OCI-LY1 (cell line): ENCODE measurements around the gene PGAP6.
"Not testable (repeated sequence)": the region's sequence is repeated elsewhere in the genome, so short reads cannot be mapped to it uniquely, and the experiment has no call there.

Source experiments
- H2AFZ ChIP-seq: fragments of 200-600 bp; sonication (generic), shearing (Covaris generic); 2 replicates; pipeline ENCODE4 v1.6.0; 2014; ENCODE audit warnings: antibody characterized with exemption, mild to moderate bottlenecking, low read length
- H3F3A ChIP-seq: fragments of 200-600 bp; sonication (generic), shearing (Covaris generic); 2 replicates; pipeline ENCODE4 v1.6.0; 2014; ENCODE audit warnings: mild to moderate bottlenecking, antibody characterized with exemption, low read length, moderate library complexity; ENCODE audit not compliant: insufficient read depth
- H3K27ac ChIP-seq: fragments of 200-600 bp; sonication (generic); 2 replicates; pipeline ENCODE4 v1.5.1; 2014; ENCODE audit warnings: low read length, mixed run types, mild to moderate bottlenecking, low read depth; ENCODE audit not compliant: poor library complexity, severe bottlenecking
- H3K27me3 ChIP-seq: fragments of 200-600 bp; sonication (generic); 2 replicates; pipeline ENCODE4 v1.6.0; 2014; ENCODE audit warnings: antibody characterized with exemption, mild to moderate bottlenecking, low read length, moderate library complexity; ENCODE audit not compliant: insufficient read depth
- H3K36me3 ChIP-seq: fragments of 200-600 bp; sonication (generic); 2 replicates; pipeline ENCODE4 v1.6.1; 2014; ENCODE audit warnings: mild to moderate bottlenecking, antibody characterized with exemption, low read length, moderate library complexity, mixed read lengths; ENCODE audit not compliant: insufficient read depth
- H3K4me1 ChIP-seq: fragments of 200-600 bp; sonication (generic); 2 replicates; pipeline ENCODE4 v1.5.1; 2014; ENCODE audit warnings: mild to moderate bottlenecking, low read length, moderate library complexity; ENCODE audit not compliant: insufficient read depth, severe bottlenecking
- H3K4me2 ChIP-seq: fragments of 200-600 bp; sonication (generic), shearing (Covaris generic); 2 replicates; pipeline ENCODE4 v1.6.1; 2014; ENCODE audit warnings: low read length
- H3K4me3 ChIP-seq: fragments of 200-600 bp; sonication (generic); 2 replicates; pipeline ENCODE4 v1.5.1; 2014; ENCODE audit warnings: low read length, low read depth, mild to moderate bottlenecking, mixed read lengths; ENCODE audit not compliant: poor library complexity, severe bottlenecking
- H3K79me2 ChIP-seq: fragments of 200-600 bp; shearing (Covaris generic); 2 replicates; pipeline ENCODE4 v1.6.1; 2016; ENCODE audit warnings: mixed run types, low read length, mixed read lengths; ENCODE audit not compliant: insufficient read depth
- H3K9ac ChIP-seq: fragments of 200-600 bp; sonication (generic), shearing (Covaris generic); 2 replicates; pipeline ENCODE4 v1.6.1; 2014; ENCODE audit warnings: mild to moderate bottlenecking, low read length, mixed read lengths
- H3K9me2 ChIP-seq: fragments of 200-600 bp; sonication (generic), shearing (Covaris generic); 2 replicates; pipeline ENCODE4 v1.6.1; 2014; ENCODE audit warnings: low read depth, mild to moderate bottlenecking, low read length, mixed read lengths
- H3K9me3 ChIP-seq: fragments of 200-600 bp; shearing (Covaris generic); 2 replicates; pipeline ENCODE4 v1.6.1; 2014; ENCODE audit warnings: low read length, mixed read lengths
- H4K20me1 ChIP-seq: fragments of 200-600 bp; sonication (generic), shearing (Covaris generic); 2 replicates; pipeline ENCODE4 v1.6.0; 2016; ENCODE audit warnings: mild to moderate bottlenecking, low read length; ENCODE audit not compliant: insufficient read depth
- CTCF ChIP-seq: fragments of 200-600 bp; sonication (generic), shearing (Covaris generic); IDR thresholded peaks from 2 replicates; pipeline ENCODE4 v1.5.1; 2017; ENCODE audit warnings: mild to moderate bottlenecking, antibody characterized with exemption, low read length, moderate library complexity, mixed read lengths
- EZH2 ChIP-seq: fragments of 200-600 bp; sonication (generic), shearing (Covaris generic); IDR thresholded peaks from 2 replicates; pipeline ENCODE4 v1.8.0; 2017; ENCODE audit warnings: borderline replicate concordance, mixed run types, mild to moderate bottlenecking, antibody characterized with exemption, low read length, moderate library complexity, mixed read lengths

The PGAP6 gene

GRCh38 chr16:378821-379182 is 3.0 kb downstream of the PGAP6 start:
- Histone ChIP-seq H4K20me1 (no peaks in the 10 kb centered on the region), H3K9ac (no peak overlapping the region), H3K4me3 (no peak overlapping the region), H3K9me3 (no peaks in the 10 kb centered on the region), H3K4me2 (no peak overlapping the region), H3K79me2 (no peaks in the 10 kb centered on the region), H3K27ac (no peak overlapping the region), H2AFZ (no peak overlapping the region), H3K4me1 (peaks cover 21% of the 10 kb centered on the region), H3K9me2 (no peaks in the 10 kb centered on the region), H3F3A (no peaks in the 10 kb centered on the region), H3K36me3 (peaks cover 26% of the 10 kb centered on the region), H3K27me3 (no peaks in the 10 kb centered on the region)
- TF ChIP-seq CTCF (no peak), EZH2 (no peak)

DNA sequence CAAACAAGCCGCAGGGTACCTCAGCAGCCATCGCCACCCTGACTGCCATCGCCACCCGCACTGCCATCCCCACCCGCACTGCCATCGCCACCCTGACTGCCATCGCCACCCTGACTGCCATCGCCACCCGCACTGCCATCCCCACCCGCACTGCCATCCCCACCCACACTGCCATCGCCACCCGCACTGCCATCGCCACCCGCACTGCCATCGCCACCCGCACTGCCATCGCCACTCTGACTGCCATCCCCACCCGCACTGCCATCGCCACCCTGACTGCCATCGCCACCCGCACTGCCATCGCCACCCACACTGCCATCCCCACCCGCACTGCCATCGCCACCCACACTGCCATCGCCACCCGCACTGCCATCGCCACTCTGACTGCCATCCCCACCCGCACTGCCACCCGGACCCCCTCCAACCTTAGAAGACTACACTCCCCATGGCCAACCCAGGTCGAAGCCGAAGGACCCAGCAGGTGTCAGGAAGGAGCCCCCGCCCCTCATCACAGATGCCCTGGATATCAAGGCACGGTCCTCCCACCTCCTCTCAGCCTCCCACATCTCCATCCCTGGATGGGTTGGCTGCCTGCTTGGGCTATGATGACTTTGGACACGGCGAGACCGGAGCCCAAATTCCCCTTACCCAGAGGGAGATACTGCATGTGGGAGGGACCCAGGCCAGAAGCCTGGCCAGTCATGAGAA is 3.5 kb downstream of the PGAP6 start:
- H3K79me2 ChIP-seq, H3K9ac ChIP-seq, H3K9me2 ChIP-seq, H3F3A ChIP-seq, H3K27me3 ChIP-seq, H3K4me2 ChIP-seq, H4K20me1 ChIP-seq, H2AFZ ChIP-seq, H3K27ac ChIP-seq, H3K4me3 ChIP-seq, H3K9me3 ChIP-seq: not testable (repeated sequence)
- H3K4me1 ChIP-seq: peaks cover 16% of the 10 kb centered on the region
- peaks cover 29% of the 10 kb centered on the region for H3K36me3 ChIP-seq

DNA sequence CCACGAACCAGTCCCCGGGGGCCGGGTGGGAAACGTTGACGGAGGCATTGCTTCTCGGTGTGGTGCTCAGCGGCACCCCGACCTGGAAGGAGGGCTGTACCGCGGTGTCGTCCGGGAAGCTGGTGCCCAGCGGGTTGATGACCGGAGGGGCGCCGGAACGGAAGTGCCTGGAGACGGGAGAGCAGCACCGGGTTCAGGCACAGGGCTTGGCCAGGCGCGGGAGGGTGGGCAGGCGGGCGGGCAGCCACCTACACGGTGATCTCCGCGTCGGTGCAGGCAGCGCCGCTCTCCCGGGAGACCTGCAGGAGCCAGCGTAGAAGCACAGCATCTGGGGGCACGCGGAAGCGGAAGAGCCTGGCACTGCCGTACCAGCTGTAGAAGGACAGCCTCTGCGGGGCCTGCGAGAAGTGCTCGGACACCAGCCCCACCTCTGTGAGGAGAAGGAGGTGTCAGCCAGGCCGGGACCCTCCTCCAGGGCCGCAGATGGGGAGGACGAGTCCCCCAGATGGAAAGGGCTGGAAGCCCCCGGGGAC is 4.3 kb downstream of the PGAP6 start:
- H3K27ac ChIP-seq: no peak overlapping the region
- no peak overlapping the region for H3K4me2 ChIP-seq
- no peak overlapping the region for H3K4me3 ChIP-seq
- peaks cover 29% of the 10 kb centered on the region for H3K36me3 ChIP-seq
- H3K9ac ChIP-seq: no peak overlapping the region
- H2AFZ ChIP-seq: no peak overlapping the region
- no peaks in the 10 kb centered on the region for H3F3A ChIP-seq
- no peaks in the 10 kb centered on the region for H3K9me2 ChIP-seq
- no peak for TF ChIP-seq EZH2
- TF ChIP-seq CTCF: no peak
- H3K79me2 ChIP-seq: no peaks in the 10 kb centered on the region
- no peaks in the 10 kb centered on the region for H3K9me3 ChIP-seq
- H3K4me1 ChIP-seq: peaks cover 9% of the 10 kb centered on the region
- no peaks in the 10 kb centered on the region for H4K20me1 ChIP-seq
- H3K27me3 ChIP-seq: no peaks in the 10 kb centered on the region

DNA sequence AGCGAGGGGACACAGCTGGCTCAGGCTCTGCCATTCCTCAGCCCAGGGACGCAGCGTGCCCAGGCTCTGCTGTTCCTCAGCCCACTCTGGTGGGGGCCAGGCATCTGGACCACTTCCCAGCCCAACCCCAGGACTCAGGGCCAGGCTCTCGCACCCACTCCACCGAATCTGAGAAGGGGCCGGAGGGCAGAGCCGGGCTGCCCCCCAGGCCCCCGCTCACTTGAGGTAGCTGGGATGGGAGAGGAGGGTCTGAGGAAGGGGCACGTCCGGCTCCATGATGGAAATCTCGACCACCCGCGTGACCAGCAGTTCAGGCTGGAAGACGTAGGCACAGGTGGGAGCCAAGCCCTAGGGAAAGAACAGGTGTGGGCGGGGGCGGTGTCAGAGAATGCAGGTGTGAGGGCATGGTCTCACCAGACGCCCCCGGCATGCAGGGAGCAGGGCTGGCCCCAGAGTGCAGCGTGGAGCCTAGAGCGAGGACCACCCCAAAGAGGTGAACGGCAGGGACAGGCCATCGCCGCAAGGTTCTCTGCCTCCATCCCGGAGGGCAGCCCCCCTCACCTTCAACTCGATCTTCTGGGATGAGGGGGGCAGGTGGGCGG is 4.9 kb downstream of the PGAP6 start:
- Histone ChIP-seq H3K9me3 (no peaks in the 10 kb centered on the region), H3K9me2 (no peaks in the 10 kb centered on the region), H3K9ac (no peak overlapping the region), H3F3A (no peaks in the 10 kb centered on the region), H3K4me3 (no peak overlapping the region), H3K27ac (no peak overlapping the region), H3K4me1 (peaks cover 9% of the 10 kb centered on the region), H3K4me2 (no peak overlapping the region), H4K20me1 (no peaks in the 10 kb centered on the region), H2AFZ (no peak overlapping the region), H3K79me2 (no peaks in the 10 kb centered on the region), H3K36me3 (peaks cover 32% of the 10 kb centered on the region), H3K27me3 (no peaks in the 10 kb centered on the region)
- TF ChIP-seq EZH2 (no peak), CTCF (no peak)
